Left lung (tissue), 10 donors: Measurements from ENCODE around the gene IL4I1. TPM values are rescaled to one million over a fixed set of nuclear protein-coding genes. Genes with fewer than 3 reads are reported as not detected.

Experiments used
- ATAC-seq: fragments of 200-7000 bp; cut with Tn5 transposase; one replicate; pipeline ENCODE4 v1.9.1; 2020; ENCODE audit warnings: moderate library complexity
- DNase-seq, 4 donors: peaks; one replicate each; pipeline ENCODE4 v3.0.0-alpha.2; 2013 to 2020
- H3K27ac ChIP-seq, 2 donors: fragments of 200-600 bp; sonication (generic) in 1 of 2; one replicate each; pipeline versions ENCODE4 v1.5.0 to v1.8.0; 2020 to 2021
- H3K27me3 ChIP-seq, 2 donors: fragments of 200-600 bp; sonication (generic) in 1 of 2; one replicate each; pipeline versions ENCODE4 v1.5.0 to v1.8.0; 2020 to 2021
- H3K36me3 ChIP-seq, 2 donors: fragments of 200-600 bp; sonication (generic) in 1 of 2; one replicate each; pipeline versions ENCODE4 v1.5.0 to v1.8.0; 2020 to 2021
- H3K4me1 ChIP-seq, 2 donors: fragments of 200-600 bp; one replicate each; pipeline ENCODE4 v1.8.0; 2021
- H3K4me3 ChIP-seq, 2 donors: fragments of 200-600 bp; sonication (generic) in 1 of 2; one replicate each; pipeline versions ENCODE4 v1.5.0 to v1.8.0; 2020 to 2021; ENCODE audit warnings: mild to moderate bottlenecking in 1 of 2
- H3K9me3 ChIP-seq, 2 donors: fragments of 200-600 bp; sonication (generic) in 1 of 2; one replicate each; pipeline versions ENCODE4 v1.5.0 to v1.8.0; 2020 to 2021
- intact Hi-C, 2 donors: fragments of 100-400 bp; cut with DNase I; formaldehyde crosslinking; loops; one replicate each; pipeline versions ENCODE4 v1.11.2 to v1.14.2; 2022
- polyA plus RNA-seq, 6 donors: library from polyadenylated mRNA; unstranded; fragments of 120-200 nt; gene quantifications; one replicate each; pipeline ENCODE4 v1.2.1, GENCODE V29; 2013; ENCODE audit not compliant: insufficient read length in 6 of 6
- total RNA-seq, 2 donors: library from RNA; stranded (reverse); fragmentation: NEBNext Ultra II Directional; extraction: Animal tissue kit (Norgen Biotek cat#: 25700); gene quantifications; one replicate each; pipeline ENCODE4 v1.2.1, GENCODE V29; 2021
- TF ChIP-seq, protein P1 (sequence below), 2 donors: fragments of 200-600 bp; sonication (generic) in 1 of 2; IDR thresholded peaks; one replicate each; pipeline versions ENCODE4 v1.5.0 to v1.8.0; 2021; ENCODE audit warnings: antibody characterized with exemption in 2 of 2
- donor health status: DM: no; HTN: yes; CAD: no.
- donor health status: DM: no; HTN: no; CAD: no.

IL4I1 gene
- total and polyA plus RNA-seq, 8 donors: 1.1 to 6.5 (median 1.8) TPM

- TF ChIP-seq, protein P1, sequence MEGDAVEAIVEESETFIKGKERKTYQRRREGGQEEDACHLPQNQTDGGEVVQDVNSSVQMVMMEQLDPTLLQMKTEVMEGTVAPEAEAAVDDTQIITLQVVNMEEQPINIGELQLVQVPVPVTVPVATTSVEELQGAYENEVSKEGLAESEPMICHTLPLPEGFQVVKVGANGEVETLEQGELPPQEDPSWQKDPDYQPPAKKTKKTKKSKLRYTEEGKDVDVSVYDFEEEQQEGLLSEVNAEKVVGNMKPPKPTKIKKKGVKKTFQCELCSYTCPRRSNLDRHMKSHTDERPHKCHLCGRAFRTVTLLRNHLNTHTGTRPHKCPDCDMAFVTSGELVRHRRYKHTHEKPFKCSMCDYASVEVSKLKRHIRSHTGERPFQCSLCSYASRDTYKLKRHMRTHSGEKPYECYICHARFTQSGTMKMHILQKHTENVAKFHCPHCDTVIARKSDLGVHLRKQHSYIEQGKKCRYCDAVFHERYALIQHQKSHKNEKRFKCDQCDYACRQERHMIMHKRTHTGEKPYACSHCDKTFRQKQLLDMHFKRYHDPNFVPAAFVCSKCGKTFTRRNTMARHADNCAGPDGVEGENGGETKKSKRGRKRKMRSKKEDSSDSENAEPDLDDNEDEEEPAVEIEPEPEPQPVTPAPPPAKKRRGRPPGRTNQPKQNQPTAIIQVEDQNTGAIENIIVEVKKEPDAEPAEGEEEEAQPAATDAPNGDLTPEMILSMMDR (IDR thresholded peaks at IDR 0.05): no peak
- ATAC-seq (no peak), DNase-seq (no peak)
- Histone ChIP-seq H3K27ac (peak overlapping the region; percentile 99 to 100), H3K9me3 (no peaks in the 10 kb centered on the region), H3K36me3 (peaks cover 0 to 56% of the 10 kb centered on the region in 2 donors), H3K4me1 (peaks cover 0 to 37% of the 10 kb centered on the region in 2 donors), H3K4me3 (peak overlapping the region in 1 of 2 donors; percentile 82), H3K27me3 (no peaks in the 10 kb centered on the region)
- intact Hi-C loops: no loop called here
These were observed 18.0 kb downstream of the IL4I1 start for GRCh38 chr19:49878744-49879070.

DNA sequence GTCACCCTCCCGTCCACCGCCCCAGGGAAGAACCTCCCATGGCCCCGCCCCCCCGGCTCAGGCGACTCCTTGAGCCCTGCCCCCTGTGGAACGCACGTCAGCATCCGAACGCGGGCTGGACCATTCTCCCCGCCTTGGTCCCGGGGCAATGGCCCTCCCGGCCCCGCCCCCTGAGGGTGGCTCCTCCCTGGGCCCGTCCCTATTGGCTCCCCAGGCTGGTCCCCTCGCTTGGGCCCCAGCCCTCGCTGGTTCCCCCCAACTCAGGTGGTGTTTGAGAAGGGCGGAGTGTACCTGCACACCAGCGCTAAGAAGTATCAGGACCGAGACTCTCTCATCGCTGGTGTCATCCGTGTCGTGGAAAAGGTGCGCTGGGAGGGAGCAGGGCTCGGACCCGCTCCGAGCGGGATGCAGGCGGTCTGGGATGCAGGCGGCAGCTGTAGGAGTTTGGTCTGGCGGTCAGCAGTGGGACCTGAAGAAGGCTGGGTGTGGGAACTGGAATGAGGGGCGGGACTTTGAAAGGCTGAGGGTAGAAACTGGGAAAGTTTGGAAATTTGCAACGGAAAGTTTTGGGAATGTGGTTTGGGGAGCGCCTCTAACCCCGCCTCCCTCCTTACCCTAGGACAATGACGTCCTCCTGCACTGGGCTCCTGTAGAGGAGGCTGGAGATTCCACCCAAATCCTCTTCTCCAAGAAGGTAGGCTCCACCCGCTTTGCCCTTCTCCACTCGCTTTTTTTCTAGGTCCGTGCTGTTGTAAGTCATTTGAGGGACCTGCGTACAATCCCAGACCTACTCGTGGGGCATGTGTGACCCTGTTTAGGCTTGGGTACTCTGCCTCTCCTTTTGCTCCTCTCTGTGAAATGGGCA is 18.6 kb downstream of the IL4I1 start:
- peaks cover 0 to 51% of the 10 kb centered on the region in 2 donors for H3K36me3 ChIP-seq
- DNase-seq: peak; percentile 99 to 100 (median 99)

GRCh38 chr19:49877020-49877878 is 19.4 kb downstream of the IL4I1 start, which contains the start of the genes AKT1S1 and TBC1D17:
Gene AKT1S1, minus strand, starts transcription at chr19:49877355. Its CDS starts 4,060 bp downstream, at chr19:49873295.
Gene TBC1D17, plus strand, starts transcription at chr19:49877702. Its CDS starts 22 bp downstream, at chr19:49877724.
- H3K4me1 ChIP-seq: peaks cover 0 to 37% of the 10 kb centered on the region in 2 donors
- DNase-seq (peak; percentile 98 to 100 (median 100)), ATAC-seq (peak; percentile 84)
- H3K27me3 ChIP-seq: no peaks in the 10 kb centered on the region
- peaks cover 0 to 51% of the 10 kb centered on the region in 2 donors for H3K36me3 ChIP-seq
- H3K27ac ChIP-seq: peak within 1 kb of the TSS; percentile 99 to 100
- peak within 1 kb of the TSS; percentile 82 for H3K4me3 ChIP-seq
- H3K9me3 ChIP-seq: no peaks in the 10 kb centered on the region
- TF ChIP-seq, protein P1 (IDR thresholded peaks at IDR 0.05): no peak
- intact Hi-C loops: no loop called here

More for the DNA sequence above, 18.6 kb downstream of the IL4I1 start:
- ATAC-seq: peak; percentile 81
- Histone ChIP-seq H3K9me3 (no peaks in the 10 kb centered on the region), H3K4me3 (peak overlapping the region; percentile 61 to 82), H3K27ac (peak overlapping the region; percentile 99 to 100), H3K4me1 (peaks cover 0 to 37% of the 10 kb centered on the region in 2 donors), H3K27me3 (no peaks in the 10 kb centered on the region)
- TF ChIP-seq, protein P1 (IDR thresholded peaks at IDR 0.05): no peak
- intact Hi-C loops: no loop called here

- Histone ChIP-seq H3K9me3 (no peaks in the 10 kb centered on the region), H3K36me3 (peaks cover 0 to 50% of the 10 kb centered on the region in 2 donors), H3K4me1 (peaks cover 0 to 40% of the 10 kb centered on the region in 2 donors), H3K4me3 (peak overlapping the region; percentile 82), H3K27ac (peak overlapping the region; percentile 99 to 100), H3K27me3 (no peaks in the 10 kb centered on the region)
- intact Hi-C loops: no loop called here
- DNase-seq (peak; percentile 98 to 100 (median 99)), ATAC-seq (peak; percentile 77)
- TF ChIP-seq, protein P1 (IDR thresholded peaks at IDR 0.05): no peak
These were observed 20.2 kb downstream of the IL4I1 start for GRCh38 chr19:49876422-49877019.
